Right ventricle myocardium inferior (tissue), 1 donor: ENCODE measurements around the gene NEK8. TPM values are rescaled to one million over a fixed set of nuclear protein-coding genes. Genes with fewer than 3 reads are reported as not detected.
"Not testable (repeated sequence)": the region's sequence is repeated elsewhere in the genome, so short reads cannot be mapped to it uniquely, and the experiment has no call there.

Experiments used
- ATAC-seq: fragments of 200-7000 bp; cut with Tn5 transposase; one replicate; pipeline ENCODE4 v1.9.1; 2020; ENCODE audit warnings: mild to moderate bottlenecking, moderate library complexity
- DNase-seq: peaks from one replicate; pipeline ENCODE4 v3.0.0; 2021; ENCODE audit errors: missing footprints
- intact Hi-C: fragments of 100-400 bp; cut with DNase I; formaldehyde crosslinking; loops from one replicate; pipeline ENCODE4 v1.11.0; 2022
- total RNA-seq: library from RNA; stranded (reverse); fragmentation: NEBNext Ultra II Directional; extraction: Animal tissue kit (Norgen Biotek cat#: 25700); gene quantifications from one replicate; pipeline ENCODE4 v1.2.1, GENCODE V29; 2021
- donor health status: DM: no; HTN: yes; CAD: no; lungs with severe emphysema.

NEK8 gene
- total RNA-seq, 1 donor from 2014 or later: 0.60 TPM

DNA sequence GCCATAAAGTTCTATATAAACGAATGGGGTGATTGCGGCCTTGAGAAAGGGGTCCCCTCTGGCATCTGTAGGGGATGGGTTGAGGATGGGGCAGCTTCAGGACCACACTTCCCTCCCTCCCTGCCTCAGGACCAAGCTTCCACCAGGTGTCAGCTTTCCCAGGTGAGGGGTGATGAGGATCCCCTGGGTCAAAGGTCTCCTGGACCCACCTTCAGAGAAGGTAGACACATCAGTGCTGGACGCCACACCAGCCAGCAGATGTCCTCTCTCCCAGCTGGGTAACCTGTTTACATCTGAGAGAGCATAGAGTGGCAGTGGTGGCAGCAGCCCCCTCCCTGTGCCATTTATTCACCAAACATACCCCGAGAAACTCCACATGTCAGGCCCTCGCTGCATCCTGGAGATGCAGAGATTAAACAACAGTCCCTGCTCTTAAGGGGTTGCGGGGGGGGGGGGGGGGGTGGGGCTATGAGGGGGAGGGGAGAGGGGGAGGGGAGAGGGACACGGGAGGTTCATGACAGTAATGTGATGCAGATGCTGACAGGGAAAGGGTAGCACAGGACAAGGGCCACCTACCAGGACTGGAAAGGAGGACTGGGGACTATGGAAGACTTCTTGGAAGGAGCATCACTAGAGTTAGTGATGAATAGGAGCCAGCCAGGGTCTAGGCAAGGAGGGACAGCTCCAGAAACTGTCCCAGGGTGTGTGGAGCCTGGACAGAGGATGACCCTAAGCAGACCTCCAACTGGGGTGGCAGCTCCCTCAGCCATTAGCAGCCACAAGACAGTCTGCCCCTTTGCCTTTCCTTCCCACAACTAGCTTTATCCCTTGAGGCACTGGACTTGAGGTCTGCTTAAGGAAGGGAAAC lies 21.9 kb upstream of the NEK8 start:
- peak; percentile 17 for DNase-seq
- intact Hi-C loops: loop anchor here (5.0 kb wide), 1 partner anchor 59 kb away; the partner anchor contains the start of gene BLTP2
- ATAC-seq: no peak

DNA sequence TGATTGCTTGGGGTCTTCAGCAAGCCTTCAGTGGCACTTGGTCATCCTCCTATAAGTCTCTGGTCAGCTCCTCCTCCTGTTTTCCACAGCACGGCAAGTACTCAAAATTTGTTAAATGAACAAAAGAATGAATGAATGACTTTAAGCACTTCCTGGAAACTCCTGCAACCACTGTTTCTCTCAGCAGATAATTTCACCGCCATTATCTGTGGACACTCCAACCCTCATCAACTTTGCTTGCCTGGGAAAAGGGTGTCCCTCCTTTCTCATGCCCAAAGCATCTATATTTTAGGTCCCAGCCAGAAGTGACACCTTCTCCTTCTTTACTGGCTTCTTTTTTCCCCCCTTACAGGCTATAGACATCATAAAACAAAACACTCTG lies 21.3 kb upstream of the NEK8 start:
- intact Hi-C loops: loop anchor here (5.0 kb wide), 1 partner anchor 60 kb away; the partner anchor contains the start of gene BLTP2
- ATAC-seq (no peak), DNase-seq (no peak)

DNA sequence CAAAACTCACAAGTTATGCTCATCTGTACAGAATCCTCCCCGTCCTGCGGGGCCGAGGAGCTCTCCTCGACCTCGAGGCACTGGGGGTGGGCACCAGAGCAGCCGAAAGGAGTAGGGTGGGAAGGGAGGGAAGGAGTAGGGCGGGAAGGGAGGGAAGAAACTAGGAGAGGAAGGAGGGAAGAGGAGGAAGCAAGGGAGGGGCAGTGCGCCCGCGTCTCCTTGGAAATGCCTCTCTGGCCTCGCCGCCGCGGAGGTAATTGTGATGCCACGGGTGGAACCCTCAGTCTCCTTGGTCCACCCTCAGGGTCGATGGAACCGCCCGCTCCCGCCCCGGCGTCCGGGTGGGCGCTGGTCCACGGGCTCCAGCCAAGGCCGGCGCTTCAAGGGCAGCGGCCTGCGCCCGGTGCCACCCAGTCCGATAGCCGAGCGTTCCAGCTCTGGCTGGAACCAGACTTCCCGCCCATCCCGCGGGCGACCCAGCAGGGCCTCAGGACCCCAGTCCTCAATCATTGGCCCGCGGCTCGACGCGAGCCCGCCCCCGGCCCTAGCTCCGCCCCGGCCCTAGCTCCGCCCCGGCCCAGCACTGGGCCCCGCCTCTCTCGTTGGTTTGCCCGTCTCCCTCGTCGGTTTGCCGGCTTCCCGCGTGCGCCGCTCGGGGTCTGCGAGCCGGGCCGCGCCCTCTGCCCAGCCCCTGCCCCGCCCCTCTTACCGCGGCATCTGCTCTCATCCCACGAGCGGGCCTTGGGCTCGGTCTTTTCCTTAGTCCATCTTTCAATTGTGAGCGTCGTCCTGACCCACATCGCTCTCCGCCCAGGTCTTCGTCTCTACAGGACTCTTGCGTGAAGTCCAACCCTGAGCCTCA lies 17.5 kb upstream of the NEK8 start:
- ATAC-seq (peak; percentile 97), DNase-seq (peak; percentile 95)
- intact Hi-C loops: no loop called here

DNA sequence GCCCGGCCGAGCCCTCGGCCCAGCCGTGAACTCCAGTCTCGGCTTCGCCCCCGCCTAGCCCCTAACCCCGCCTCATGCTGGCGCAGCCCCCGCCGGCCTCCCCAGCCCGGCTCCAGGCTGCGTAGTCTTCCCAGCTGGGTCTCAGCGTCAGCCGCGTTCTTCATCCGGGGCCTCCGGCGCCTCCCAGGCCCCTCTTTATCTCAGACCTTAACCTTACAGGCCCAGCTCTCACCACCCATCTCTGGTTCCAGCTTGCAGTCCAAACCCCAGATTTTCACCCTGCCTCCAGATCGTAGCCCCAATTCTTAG lies 16.9 kb upstream of the NEK8 start, which contains the start of gene PROCA1:
Gene PROCA1 (minus strand): TSS at position 166 of the 309 bp plus-strand sequence. CDS start 228 bp downstream, outside the sequence.
- intact Hi-C loops: no loop called here
- no peak for DNase-seq
- ATAC-seq: no peak

DNA sequence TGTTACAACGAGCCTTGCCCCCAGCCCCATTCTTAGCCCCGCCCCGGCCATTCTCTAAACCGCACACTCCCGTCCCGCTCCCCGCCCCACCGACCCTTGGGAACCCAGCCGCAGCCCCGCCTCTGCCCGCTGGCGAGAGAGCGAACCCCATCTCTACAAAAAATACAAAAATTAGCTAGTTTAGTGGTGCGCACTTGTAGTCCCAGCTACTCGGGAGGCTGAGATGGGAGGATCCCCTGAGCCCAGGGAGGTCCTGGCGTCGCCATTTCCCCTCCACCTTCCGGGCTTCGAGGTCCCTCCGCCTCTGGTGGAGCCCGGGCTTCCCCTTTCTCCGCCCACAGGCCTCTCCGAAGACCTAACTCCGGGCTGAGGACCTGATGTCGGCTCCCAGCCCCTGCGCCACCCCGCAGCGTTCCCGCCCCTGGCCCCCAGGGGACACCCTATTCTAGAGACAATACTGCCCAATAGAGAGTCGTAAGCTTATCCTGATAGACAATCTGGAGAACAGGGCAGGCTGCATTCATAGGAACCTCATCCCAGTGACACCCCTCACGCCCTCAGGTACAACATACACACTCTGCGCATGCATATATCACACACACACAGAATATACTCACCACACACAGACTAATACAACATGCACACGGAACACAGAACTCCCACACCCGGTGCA lies 16.4 kb upstream of the NEK8 start:
- DNase-seq: peak; percentile 86
- peak; percentile 10 for ATAC-seq
- intact Hi-C loops: no loop called here

DNA sequence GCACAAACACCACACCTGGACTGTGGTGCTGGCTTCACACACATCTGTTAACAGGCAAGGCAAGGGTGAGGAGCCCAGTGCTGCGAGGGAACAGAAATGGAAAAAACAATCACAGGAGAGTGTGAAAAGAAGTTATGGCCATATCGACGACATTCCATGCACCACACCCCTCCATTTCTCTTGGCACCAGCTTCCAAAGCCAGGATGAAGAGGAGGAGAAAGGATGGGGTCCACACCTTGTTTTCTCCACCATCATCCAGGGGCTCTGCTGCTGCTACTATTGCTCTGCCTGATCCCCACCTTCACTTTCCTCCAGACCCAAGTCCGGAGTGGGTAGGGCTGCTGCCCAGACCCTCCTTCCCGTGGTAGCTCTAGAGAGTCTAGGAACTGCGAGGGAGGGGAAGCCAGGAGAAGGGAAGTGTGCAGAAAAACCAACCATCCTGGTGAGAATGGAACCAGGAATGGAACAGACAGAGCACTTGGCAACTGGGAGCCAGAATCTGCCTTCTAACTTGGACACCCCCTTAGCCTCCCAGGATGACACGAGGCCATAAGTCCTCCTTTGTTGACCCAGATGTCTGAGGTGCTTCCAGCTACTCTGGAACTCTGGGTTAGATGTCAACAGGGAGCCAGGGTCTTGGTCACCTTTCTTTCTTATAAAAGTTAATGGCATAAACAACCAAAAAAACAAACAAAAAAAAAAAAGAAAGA lies 15.7 kb upstream of the NEK8 start:
- DNase-seq (peak; percentile 9), ATAC-seq (no peak)
- intact Hi-C loops: no loop called here

DNA sequence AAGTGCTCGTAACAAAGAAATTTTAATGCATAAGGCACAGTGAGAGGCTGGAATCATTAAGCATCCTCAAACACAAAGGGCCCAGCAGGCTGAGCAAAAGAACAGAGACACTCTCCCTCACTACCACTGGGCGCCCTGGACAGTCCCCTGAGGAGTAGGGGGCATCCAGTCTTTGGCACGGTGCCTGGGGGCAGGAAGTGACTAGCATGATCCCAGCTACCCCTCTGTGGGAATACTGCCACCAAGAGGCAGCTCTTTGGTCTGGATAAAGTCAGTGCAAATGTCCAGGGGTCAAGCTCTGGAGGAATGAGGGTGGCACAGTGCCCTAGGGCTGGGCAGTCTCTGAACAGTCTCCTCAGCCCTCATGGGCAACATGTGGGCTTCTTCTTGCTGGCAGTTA lies 14.3 kb upstream of the NEK8 start:
- intact Hi-C loops: no loop called here
- no peak for ATAC-seq
- no peak for DNase-seq

DNA sequence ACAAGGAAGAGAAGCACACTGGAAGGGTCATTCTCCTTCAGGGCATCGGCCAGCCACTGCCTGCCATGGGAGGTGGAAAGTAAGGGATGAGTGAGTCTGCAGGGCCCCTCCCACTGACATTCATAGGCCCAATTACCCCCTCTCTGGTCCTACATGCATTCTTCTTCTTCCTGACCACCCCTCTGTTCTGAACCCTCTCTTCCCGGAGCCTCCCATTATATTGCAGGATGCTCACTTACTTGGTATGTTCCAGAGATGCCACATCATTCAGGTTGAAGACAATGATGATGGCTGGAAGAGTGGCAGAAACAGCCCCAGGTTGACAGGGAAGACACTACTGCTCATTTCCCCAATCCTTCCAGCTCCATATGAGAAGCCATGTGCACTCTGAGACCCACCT lies 13.4 kb upstream of the NEK8 start:
- DNase-seq (no peak), ATAC-seq (no peak)
- intact Hi-C loops: no loop called here

DNA sequence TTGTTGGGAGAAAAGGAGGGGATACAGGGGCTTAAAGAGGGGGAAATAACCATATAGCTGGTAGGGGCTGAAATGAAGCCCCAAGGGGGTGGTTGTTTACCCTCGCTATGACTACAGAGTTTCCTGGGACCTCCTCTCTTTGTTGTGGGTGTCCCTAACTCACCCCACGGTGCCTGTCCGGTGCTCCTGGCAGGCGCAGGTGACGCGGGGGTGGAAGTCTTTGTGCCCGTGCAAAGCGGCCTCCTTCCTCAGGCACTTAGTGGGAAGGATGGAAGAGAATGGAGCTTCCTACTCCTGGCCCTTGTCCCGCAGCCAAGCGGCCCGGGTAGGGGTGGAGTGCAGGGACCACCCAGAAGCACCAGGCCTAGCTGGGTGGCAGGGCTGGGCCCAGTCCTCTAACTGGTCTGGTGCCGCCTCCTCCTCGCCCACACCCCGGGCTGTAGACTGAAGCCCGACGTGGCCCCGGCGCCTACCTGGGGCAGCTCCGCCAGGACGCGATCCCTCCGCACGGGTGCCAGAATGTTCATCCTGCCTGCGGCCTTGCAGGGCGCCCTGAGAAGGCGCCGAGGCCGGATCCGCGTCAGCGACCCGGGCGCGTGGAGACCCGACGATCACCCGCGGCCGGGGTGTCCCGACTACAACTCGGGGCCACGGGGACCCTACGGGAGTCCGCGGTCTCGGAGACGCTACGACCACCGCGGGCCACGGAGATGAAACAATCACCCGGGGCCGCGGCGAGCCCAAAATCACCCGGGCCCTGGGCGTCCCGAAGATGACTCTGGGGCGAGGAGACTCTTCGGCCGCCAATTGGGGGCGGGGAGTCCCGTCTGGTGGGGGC lies 11.6 kb upstream of the NEK8 start:
- no peak for DNase-seq
- intact Hi-C loops: no loop called here
- ATAC-seq: no peak

DNA sequence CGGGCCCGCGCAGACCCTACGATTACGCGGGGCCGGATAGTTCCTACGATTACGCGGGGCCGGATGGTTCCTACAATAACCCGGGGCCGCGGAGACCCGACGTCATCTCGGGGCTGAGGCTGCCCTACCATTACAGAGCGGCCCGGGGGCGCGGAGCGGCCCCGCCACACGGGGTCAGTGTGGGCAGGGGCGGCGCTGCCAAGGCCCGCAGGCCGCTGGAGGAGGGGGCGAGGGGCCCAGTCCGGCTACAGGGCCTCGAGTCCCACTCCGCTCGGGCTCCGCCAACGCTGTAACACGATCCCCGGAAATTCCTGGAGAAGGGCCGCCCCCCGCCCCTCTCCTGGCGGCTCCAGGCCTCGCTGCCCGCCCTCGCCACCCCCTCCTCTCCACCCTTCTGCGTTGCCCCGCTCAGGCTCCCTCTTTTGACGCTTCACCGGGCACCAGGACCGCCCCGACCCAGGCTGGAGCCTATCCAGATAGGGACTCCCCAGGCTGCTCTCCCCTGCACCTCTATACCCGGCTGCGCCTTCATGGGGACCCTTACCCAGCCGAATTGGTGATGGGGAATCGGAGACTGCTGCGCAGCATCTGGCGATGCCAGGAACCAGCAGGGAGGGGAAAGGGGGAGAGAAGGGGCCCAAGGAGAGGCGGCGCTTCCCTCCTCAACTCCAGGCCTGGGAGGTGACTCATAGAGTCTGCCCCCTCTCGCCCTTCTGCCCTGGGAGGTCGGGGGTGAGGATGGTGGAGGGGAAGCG lies 10.8 kb upstream of the NEK8 start, which contains the start of gene RAB34:
Gene RAB34 (minus strand): TSS at position 291 of the 755 bp plus-strand sequence. CDS start 602 bp downstream, outside the sequence.
- intact Hi-C loops: no loop called here
- peak; percentile 36 for ATAC-seq

DNA sequence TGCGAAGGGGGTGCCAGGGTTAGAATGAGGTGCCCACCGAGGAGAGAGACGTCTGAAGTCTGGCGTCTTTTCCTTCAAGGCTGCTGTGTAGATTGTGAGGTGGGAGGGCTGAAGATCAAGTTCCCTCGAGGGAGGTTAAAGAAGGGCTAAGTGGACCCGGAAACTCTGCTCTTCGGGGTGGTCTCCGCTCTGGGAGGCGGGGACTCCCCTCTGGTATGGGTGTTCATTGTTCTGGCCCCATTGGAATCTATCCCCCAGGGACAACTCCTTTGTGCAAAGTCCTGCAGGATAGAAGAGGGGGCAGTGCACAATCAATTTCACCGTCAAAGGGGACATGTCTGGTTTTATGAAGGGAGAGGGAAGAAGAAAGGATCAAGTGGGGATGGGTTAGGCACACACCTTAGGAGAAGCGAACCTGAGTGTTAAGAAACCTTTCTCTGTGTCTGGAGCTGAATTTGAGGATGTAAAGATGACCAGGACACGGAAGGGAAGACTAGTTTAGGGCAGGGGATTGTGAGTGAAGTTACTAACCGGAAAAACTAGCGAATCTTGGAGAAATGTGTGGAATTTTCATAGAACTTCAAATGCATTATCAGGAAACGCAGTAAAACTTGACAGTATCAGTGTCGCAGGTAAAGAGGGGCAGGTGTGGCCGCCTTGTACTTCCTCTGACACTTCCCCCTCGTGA lies 10.1 kb upstream of the NEK8 start:
- ATAC-seq: no peak
- intact Hi-C loops: loop anchor here (1.0 kb wide), 1 partner anchor 195 kb away; no protein-coding TSS in a partner anchor
- no peak for DNase-seq

More for the DNA sequence above, 10.8 kb upstream of the NEK8 start, which contains the start of gene RAB34:
- DNase-seq: peak; percentile 77

DNA sequence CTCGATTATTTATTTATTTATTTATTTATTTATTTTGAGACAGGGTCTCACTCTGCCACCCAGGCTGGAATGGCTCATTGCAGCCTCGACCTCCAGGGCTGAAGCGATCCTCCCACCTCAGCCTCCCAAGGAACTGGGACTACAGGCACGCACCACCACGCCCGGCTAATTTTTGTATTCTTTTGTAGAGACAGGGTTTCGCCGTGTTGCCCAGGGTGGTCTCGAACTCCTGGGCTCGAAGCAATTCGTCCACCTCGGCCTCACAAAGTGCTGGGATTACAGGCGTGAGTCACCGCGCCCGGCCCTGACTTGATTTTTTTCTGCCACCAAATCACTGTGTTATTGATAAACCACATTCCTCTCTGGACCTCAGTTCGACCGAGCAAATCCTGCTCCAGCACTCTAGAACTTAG lies 9.6 kb upstream of the NEK8 start:
- intact Hi-C loops: loop anchor here (1.0 kb wide), 1 partner anchor 194 kb away; no protein-coding TSS in a partner anchor
- DNase-seq (no peak), ATAC-seq (no peak)

DNA sequence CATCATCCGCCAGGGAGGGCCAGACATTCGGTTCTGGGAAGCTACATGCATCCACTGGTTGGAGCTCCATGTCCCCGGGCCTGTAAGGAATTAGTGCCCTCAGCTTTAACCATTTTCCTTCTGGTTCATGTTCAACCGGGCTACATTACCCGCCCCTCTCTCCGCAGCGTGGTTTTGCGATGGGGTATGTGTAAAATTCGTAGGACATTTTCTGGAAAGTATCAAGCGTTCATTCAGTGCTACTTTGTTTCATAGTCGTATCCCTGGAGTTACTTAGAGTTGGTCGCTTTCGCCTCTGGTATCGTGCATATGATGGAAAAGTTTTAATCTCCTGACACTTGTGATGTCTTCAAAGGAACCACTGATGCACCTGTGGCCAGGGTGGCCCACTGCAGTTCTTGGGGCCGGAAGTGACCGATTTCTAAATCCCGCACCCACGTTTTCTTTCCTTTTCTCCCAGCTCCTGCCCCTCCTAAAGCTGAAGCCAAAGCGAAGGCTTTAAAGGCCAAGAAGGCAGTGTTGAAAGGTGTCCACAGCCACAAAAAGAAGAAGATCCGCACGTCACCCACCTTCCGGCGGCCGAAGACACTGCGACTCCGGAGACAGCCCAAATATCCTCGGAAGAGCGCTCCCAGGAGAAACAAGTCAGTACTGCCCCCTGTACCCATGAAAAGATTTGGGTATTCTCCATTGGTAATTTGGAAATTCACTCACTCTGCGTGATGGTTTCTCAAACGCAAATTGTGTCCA lies 8.2 kb upstream of the NEK8 start:
- ATAC-seq (no peak), DNase-seq (no peak)
- intact Hi-C loops: no loop called here

DNA sequence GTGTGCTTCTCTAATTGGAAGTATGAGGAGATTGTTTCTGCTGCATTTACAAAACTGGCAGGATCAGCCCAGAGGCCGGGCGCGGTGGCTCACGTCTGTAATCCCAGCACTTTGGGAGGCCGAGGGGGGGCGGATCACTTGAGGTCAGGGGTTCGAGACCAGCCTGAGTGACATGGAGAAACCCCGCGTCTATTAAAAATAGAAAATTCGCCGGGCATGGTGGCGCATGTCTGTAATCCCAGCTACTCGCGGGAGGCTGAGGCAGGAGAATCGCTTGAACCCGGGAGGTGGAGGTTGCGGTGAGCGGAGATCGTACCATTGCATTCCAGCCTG lies 7.6 kb upstream of the NEK8 start:
- intact Hi-C loops, ATAC-seq, DNase-seq: not testable (repeated sequence)

DNA sequence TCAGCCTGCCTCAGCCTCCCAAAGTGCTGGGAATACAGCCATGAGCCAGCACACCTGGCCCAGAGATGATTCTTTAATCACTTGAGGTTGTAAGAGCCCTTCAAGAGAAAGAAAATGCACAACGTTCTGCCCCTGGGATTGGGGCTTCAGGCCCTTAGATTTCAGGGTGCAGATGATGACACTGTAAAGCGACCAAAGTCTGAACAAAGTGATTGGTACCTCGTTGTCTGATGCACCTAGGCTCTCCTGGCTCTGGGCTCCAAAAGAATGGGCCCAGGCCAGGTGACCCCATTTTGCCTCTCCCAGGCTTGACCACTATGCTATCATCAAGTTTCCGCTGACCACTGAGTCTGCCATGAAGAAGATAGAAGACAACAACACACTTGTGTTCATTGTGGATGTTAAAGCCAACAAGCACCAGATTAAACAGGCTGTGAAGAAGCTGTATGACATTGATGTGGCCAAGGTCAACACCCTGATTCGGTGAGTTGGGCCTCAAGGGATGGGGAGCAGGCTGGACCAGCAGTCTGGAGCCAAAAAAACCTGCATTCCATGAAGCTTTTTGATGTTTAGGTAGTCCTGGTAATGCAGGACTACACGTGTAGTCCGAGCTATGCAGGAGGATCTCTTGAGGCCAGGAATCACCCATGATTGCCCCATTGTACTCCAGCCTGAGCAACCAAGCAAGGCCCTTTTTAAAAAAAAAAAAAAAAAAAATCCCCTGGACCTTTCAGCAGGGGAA lies 6.0 kb upstream of the NEK8 start:
- no peak for ATAC-seq
- DNase-seq: no peak
- intact Hi-C loops: no loop called here
